Urinary bladder (tissue), 4 donors: ENCODE results near the gene CSNK1G1. TPM values are rescaled to one million over a fixed set of nuclear protein-coding genes. Genes with fewer than 3 reads are reported as not detected.

Experiments used
- DNase-seq: peaks from one replicate; pipeline ENCODE4 v3.0.0-alpha.2; 2015; ENCODE audit errors: extremely low spot score
- H3K27ac ChIP-seq: one replicate; pipeline ENCODE4 v1.5.1; 2013; ENCODE audit warnings: low read depth, mild to moderate bottlenecking, moderate library complexity
- H3K36me3 ChIP-seq: one replicate; pipeline ENCODE4 v1.6.1; 2013; ENCODE audit warnings: mild to moderate bottlenecking, moderate library complexity; ENCODE audit not compliant: insufficient read depth
- H3K4me1 ChIP-seq: one replicate; pipeline ENCODE4 v1.6.1; 2013; ENCODE audit warnings: mild to moderate bottlenecking, moderate library complexity; ENCODE audit not compliant: insufficient read depth
- H3K4me3 ChIP-seq: one replicate; pipeline ENCODE4 v1.5.1; 2013; ENCODE audit warnings: low read depth, low read length
- WGBS: extraction: QIAGEN DNeasy Blood & Tissue Kit; methylation state at CpG from one replicate; pipeline ENCODE4 v1.1.7; 2013; 5-methylcytosine and 5-hydroxymethylcytosine counted together
- polyA plus RNA-seq: library from polyadenylated mRNA; stranded (reverse); fragments of 200-250 nt; gene quantifications from one replicate; pipeline ENCODE4 v1.2.3, GENCODE V29; 2013
- total RNA-seq: library from RNA; depleted of rRNA; stranded (reverse); fragments of >200 nt; gene quantifications from one replicate; pipeline ENCODE4 v1.2.3, GENCODE V29; 2014
- donor health status: healthy with polysubstance abuse.
- donor health status: healthy.

CSNK1G1 gene
- total and polyA plus RNA-seq, 2 donors, result 5.7 to 40.1 TPM

DNA sequence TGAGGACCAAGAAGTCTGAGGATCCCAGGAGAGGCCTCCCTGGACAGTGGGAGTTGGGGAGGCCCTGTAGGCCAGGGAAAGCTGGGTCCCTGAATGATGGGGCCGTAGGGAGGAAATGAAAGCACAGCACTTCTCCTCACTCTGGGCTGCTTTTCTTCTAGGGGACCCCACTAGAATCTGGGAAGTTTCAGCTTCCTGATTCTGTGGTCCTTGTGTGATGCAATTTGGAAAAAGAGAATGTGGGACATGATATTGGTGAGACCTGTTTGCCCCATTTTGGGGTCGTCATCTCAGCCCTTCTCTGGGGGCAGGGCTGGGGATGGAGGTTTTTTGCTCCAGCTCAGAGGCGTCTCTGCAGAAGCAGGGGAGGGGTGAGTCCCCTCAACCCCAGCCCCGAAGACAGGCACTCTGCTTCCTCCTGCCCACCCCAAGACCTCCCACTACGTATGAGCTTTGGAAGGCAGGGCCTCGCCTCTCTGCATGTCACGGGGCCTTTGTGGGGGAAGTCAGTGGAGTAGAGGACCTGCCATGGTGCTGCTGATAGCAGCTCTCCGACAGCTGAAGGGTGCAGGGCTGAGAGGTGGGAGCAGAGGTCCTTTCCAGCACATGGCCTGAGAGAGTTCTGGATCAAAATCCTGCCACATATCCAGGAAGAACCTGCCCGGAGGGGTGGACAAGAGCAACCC, 205.9 kb downstream of the CSNK1G1 start:
- no peak for DNase-seq
- no peak overlapping the region for H3K27ac ChIP-seq
- H3K4me3 ChIP-seq, result no peak overlapping the region
- 66% methylated on average over 9 of the region's 9 CpGs for WGBS
- H3K36me3 ChIP-seq, result no peaks in the 10 kb centered on the region
- H3K4me1 ChIP-seq, result no peaks in the 10 kb centered on the region

DNA sequence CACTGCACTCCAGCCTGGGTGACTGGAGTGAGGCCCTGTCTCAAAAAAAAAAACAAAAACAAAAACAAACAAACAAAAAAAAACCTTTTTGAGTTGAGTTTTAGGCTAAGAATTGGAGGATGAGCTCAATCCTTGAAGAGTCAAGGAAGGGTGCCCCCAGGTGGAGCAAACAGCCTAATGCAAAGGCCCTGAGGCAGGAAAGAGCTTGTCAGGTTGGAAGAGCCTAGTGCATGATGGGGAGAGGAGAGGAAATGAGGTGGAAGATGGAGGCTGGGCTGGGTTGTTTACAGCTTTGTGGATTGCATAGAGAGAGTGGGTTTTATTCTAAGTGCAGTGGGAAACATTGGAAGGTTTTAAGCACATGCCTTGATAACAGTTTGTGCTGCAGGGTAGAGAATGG, 206.5 kb downstream of the CSNK1G1 start:
- no peaks in the 10 kb centered on the region for H3K4me1 ChIP-seq
- no peak for DNase-seq
- H3K36me3 ChIP-seq, result no peaks in the 10 kb centered on the region
- no peak overlapping the region for H3K4me3 ChIP-seq
- no peak overlapping the region for H3K27ac ChIP-seq

DNA sequence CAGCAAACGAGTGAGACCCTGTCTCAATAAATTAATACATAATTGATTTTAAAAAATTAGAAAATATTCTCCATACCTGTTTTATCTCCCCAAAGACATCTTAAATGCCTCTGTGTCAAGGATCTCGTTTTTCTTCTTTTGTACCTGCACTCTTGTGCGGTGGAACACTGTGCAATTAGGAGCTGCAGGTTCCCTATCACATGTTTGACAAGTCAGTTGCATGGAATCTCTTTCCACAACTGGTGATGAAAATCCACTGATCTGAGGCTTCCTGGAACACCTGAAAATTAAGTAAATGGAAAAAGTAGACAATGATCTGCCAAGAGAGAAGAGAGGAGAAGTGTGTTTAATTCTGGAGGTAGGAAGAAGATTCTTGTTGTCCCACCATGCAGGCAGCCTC, 207.4 kb downstream of the CSNK1G1 start:
- H3K27ac ChIP-seq, result no peak overlapping the region
- H3K4me3 ChIP-seq, result no peak overlapping the region
- DNase-seq, result no peak
- H3K4me1 ChIP-seq, result no peaks in the 10 kb centered on the region
- 87% methylated on average over 3 of the region's 3 CpGs for WGBS
- no peaks in the 10 kb centered on the region for H3K36me3 ChIP-seq

DNA sequence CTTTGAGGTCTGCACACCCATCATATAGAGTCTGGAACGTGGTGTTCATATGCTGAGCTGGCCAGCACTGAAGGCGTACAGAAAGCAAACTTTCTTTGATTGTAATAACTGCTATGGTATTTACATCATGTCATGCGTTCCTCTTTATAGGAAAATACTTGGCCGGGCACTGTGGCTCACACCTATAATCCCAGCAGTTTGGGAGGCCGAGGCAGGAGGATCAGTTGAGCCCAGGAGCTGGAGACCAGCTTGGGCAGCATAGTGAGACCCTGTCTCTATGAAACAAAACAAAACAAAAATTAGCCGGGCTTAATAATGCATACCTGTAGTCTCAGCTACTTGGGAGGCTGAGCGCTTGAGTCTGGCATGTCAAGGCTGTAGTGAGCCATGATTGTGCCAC, 207.8 kb downstream of the CSNK1G1 start:
- Histone ChIP-seq H3K4me1 (no peaks in the 10 kb centered on the region), H3K36me3 (no peaks in the 10 kb centered on the region), H3K4me3 (no peak overlapping the region), H3K27ac (no peak overlapping the region)
- no peak for DNase-seq
- 77% methylated on average over 7 of the region's 7 CpGs for WGBS

DNA sequence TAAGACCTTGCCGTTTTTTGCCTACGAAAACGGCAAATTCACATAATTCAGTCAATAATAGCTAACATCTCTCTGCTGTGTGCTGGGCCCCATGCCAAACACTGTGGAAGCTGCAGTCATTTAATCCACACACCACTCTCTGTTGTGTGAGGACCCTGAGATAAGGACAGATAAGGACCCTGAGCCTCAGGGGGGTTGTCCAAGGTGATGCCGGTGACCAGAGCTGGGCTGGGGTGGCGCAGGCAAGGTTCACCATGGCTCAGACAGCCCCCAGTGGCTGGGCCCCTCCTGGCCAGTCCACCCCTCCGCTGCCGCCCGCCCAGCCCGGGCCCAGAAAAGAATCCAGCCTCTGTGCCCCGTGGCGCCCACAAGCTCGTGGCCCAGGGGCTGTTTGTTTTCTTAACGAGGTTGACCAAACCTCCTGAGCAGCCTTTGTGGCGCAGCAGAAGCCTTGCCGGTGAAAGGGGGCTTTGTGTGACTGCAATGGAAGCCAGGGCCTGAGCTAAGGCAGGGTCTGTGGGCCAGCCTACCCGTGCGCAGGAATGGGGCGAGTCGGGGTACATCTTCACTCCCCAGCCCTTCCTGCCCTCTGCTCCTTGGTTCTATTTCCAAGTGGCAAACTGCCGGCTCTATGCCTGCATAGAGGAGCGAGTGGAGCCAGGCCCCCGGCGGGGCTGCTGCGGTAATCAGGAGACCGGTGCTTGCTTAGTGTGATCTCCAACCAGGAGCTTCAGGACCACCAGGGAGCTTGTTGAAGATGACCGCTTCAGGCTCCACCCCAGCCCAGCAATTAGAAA, 208.9 kb downstream of the CSNK1G1 start:
- no peak overlapping the region for H3K4me3 ChIP-seq
- no peaks in the 10 kb centered on the region for H3K36me3 ChIP-seq
- no peak for DNase-seq
- H3K27ac ChIP-seq, result no peak overlapping the region
- 68% methylated on average over 26 of the region's 26 CpGs for WGBS
- H3K4me1 ChIP-seq, result no peaks in the 10 kb centered on the region

DNA sequence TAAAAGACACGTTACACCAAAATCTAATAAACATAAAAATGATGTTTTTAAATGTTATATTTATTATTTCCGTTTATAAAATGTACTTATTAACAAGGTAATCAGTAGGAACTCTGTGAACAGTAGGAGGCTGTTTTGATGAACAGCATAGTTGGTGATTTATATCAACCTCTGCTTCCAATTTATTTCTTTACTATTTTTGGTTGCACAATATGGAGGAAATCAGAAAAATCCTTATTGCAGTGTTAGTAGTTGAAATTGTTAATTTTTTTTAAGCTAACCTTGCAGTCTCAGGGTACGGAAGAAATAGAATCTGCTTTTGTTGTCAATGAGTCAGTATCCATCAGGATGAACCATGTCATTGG, 209.5 kb downstream of the CSNK1G1 start:
- WGBS, result 72% methylated on average over 3 of the region's 3 CpGs

DNA sequence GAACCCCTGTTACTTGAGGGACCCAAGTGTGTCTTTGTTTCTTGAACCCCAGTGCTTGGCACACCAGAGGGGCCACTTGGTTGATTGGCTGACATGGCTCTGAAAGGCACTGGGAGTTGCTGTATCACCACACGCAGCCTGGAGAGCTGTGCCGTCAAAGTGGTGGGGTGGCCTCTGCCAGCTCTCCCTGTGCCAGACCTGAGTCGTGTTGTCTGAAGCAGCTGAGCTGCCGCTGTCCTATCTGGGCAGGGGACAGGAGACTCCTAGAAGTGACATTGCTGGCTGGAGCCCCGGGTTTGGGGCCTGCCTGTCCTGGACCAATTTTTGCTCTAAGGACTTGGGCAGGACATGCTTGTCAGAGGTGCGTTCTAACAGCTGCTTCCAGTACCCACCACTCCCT, 209.9 kb downstream of the CSNK1G1 start:
- no peaks in the 10 kb centered on the region for H3K4me1 ChIP-seq
- no peak overlapping the region for H3K4me3 ChIP-seq
- H3K36me3 ChIP-seq, result no peaks in the 10 kb centered on the region
- H3K27ac ChIP-seq, result no peak overlapping the region
- 75% methylated on average over 6 of the region's 6 CpGs for WGBS
- no peak for DNase-seq

More for the DNA sequence above, 209.5 kb downstream of the CSNK1G1 start:
- H3K27ac ChIP-seq, result no peak overlapping the region
- H3K36me3 ChIP-seq, result no peaks in the 10 kb centered on the region
- no peak for DNase-seq
- H3K4me1 ChIP-seq, result no peaks in the 10 kb centered on the region
- no peak overlapping the region for H3K4me3 ChIP-seq

DNA sequence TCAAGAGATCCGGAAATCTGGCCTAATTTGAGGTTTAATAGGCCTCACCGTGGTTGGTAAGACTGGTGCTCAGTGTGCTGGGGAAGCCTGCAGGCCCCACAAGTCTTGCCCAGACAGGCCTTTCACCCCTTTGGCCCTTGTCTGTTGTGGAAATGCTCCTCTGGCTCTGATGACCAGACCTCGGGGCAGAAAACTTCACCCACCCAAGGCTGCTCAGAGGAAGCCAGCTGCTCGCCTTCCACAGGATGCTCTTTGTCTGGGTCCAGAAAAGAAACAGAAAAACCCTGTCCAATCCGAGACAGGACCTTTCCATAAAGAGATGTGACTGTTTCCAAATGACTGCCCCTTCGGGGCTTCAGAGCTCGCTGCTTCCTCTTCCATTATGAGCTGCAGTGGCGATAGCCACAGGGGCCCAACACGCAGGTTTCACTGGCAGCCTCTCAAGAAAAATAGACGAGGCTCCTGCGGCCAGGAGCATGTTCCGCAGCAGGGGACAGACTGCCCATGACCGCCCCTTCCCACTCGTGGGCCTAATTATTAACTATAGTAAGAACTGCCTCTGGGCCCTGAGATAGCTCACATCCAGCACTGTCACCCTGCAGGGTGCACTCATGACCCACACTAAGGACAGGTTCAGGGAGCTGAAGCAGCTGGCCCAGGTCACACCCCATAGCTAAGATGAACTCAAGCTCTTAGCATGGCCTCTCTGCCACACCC, 211.2 kb downstream of the CSNK1G1 start:
- 83% methylated on average over 14 of the region's 14 CpGs for WGBS
- H3K4me1 ChIP-seq, result no peaks in the 10 kb centered on the region
- no peak overlapping the region for H3K27ac ChIP-seq
- no peak for DNase-seq
- no peaks in the 10 kb centered on the region for H3K36me3 ChIP-seq
- no peak overlapping the region for H3K4me3 ChIP-seq

DNA sequence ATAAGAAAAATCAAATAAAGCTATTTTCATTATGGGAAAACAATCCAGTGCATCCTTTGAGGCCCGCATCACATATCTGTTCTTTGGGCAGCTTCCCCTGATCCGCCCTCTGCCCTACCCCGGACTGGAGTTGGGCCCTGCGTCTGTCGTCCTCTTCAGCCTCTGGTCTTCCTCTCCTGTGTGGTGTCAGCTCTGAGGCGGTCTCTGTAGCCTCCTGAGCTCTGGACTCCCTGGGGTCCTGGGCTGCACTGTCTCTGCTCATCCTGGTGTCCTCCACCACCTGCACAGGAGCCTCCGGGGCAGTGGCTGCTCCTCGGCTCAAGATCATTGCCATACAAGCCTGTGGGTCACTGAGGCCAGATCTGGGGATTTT, 211.8 kb downstream of the CSNK1G1 start:
- H3K36me3 ChIP-seq, result no peaks in the 10 kb centered on the region
- WGBS, result 88% methylated on average over 8 of the region's 8 CpGs
- no peak for DNase-seq

DNA sequence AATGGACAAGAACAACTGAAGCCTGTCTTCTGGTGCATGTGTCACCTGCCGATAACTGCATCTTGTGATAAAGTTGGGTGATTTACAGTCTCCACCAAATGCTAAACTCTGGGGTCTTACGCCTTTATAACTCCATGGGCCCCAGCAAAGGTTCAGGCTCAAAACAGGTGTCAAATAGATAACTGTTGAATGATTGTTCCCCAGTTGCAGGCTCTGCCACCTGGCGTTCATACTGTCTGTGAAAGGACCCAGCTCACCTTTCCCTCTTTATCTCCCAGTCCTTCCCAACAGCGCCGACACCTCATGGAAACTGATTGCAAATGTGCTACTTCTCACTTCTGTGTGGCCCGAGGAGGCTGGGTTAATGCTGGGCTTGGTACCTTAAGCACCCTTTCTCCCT, 212.7 kb downstream of the CSNK1G1 start:
- DNase-seq, result no peak
- no peak overlapping the region for H3K27ac ChIP-seq
- no peaks in the 10 kb centered on the region for H3K4me1 ChIP-seq
- peaks cover 2% of the 10 kb centered on the region for H3K36me3 ChIP-seq
- 85% methylated on average over 6 of the region's 6 CpGs for WGBS
- H3K4me3 ChIP-seq, result no peak overlapping the region

More for the DNA sequence above, 211.8 kb downstream of the CSNK1G1 start:
- no peak overlapping the region for H3K27ac ChIP-seq
- H3K4me1 ChIP-seq, result no peaks in the 10 kb centered on the region
- no peak overlapping the region for H3K4me3 ChIP-seq

DNA sequence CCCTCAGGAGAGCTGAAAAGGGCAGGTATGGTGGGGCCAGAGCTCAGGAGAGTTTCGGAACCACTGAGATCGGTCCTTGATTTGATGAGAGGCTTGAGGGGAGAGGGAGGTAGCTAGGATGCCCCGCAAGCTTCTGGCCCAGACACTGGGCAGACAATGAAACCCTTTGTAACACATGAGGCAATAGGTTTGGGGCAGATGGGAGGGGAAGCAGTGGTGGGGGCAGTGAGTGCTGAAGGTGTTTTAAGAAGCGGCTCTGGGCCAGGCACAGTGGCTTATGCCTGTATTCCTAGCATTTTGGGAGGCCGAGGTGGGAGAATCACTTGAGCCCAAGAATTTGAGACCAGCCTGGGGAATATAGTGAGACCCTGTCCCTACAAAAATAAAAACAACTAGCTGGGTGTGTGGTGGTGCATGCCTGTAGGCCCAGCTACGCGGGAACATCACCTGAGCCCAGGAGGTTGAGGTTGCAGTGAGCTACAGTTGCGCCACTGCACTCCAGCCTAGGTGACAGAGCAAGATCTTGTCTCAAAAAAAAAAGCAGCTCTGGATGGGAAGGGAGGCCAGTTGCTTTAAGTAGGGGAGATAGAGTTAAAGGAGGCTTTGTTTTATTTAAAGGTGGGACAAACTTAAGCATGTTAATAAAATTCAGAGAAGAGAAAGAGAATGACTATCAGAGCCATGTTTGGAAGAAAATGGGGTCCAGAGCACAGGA, 214.0 kb downstream of the CSNK1G1 start:
- DNase-seq, result no peak
- 97% methylated on average over 8 of the region's 8 CpGs for WGBS
- H3K4me1 ChIP-seq, result no peaks in the 10 kb centered on the region
- H3K27ac ChIP-seq, result no peak overlapping the region
- H3K4me3 ChIP-seq, result no peak overlapping the region
- H3K36me3 ChIP-seq, result peaks cover 7% of the 10 kb centered on the region

DNA sequence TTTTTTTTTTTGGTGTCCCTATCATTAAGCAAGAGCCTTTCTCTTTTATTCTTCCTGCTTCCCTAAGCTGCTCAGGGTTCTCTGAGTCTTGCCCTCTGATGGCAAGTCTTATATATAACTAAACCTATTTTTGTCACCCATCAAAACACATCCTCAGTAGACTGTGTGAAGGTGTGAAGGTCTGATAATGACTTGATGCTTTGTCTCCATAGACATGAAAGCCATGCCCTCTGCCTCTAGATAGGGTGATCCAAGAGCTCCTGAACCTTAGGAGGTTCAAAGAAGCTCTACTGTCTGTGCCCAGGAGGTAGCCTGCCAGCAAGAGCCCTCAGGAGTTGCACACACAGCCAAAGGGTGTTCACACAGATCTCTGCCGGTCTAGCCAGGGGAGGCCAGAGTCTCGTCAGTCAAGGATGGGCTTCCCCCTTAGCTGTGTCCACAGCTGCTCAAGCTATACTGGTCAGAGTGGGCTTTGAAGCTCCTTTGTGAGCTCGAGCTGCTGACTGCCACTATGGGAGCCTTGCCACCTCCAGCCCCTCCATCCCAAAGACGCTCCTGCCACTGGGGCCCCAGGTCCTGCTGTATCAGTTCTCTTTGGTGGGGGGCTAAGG, 217.5 kb downstream of the CSNK1G1 start:
- Histone ChIP-seq H3K4me1 (no peaks in the 10 kb centered on the region), H3K27ac (no peak overlapping the region), H3K4me3 (no peak overlapping the region), H3K36me3 (peaks cover 12% of the 10 kb centered on the region)
- 93% methylated on average over 4 of the region's 4 CpGs for WGBS
- no peak for DNase-seq

DNA sequence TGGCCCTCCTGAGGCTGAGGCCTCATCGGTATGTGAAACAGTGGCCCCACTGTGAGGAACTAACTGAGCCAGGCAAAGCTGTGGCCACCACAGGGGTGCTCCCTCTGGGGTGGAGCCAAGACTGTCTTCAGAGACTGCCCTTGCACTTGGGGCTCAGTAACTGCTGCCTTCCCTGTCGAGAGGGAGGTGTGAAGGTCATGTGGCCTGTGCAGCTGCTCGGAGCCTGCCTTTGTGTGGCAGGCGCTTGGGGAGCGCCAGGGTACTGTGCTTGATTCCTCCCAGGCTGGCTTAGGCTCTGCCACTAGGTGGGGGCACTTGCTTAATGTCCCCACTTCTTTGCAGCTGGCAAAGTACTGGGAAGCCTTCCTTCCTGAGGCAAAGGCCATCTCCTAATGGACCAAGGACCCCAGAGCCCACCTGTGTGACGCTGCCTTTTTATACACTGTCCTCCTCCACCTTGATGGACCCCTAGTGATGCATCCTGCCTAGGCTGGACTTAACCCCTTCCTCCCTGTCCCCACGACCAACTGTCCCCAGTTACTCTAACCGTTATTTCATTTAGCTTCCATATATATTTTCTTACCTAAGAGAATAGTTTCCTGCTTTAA, 218.6 kb downstream of the CSNK1G1 start:
- H3K36me3 ChIP-seq, result peaks cover 12% of the 10 kb centered on the region
- no peak for DNase-seq

More for the DNA sequence above, 218.6 kb downstream of the CSNK1G1 start:
- WGBS, result 76% methylated on average over 8 of the region's 8 CpGs
- H3K27ac ChIP-seq, result no peak overlapping the region
- H3K4me3 ChIP-seq, result no peak overlapping the region
- H3K4me1 ChIP-seq, result no peaks in the 10 kb centered on the region
